K562 (cell line): Measurements from ENCODE around the gene ARF1. TPM values are rescaled to one million over a fixed set of nuclear protein-coding genes. Genes with fewer than 3 reads are reported as not detected.

ENCODE experiments used
- CHD4 ChIP-seq: fragments of 200-600 bp; sonication (generic); IDR thresholded peaks from 3 replicates; pipeline ENCODE4 v1.6.1; 2012; ENCODE audit warnings: low read depth, mild to moderate bottlenecking, mixed read lengths, low read length, inconsistent platforms; ENCODE audit not compliant: insufficient read depth, insufficient replicate concordance, poor library complexity, severe bottlenecking
- DNMT1 ChIP-seq: fragments of 450-650 bp; IDR thresholded peaks from 2 replicates; pipeline ENCODE4 v1.6.1; 2016; ENCODE audit warnings: antibody characterized with exemption, mild to moderate bottlenecking
- E4F1 ChIP-seq: fragments of 250-450 bp; sonication (Bioruptor Pico); IDR thresholded peaks from 2 replicates; pipeline ENCODE4 v1.5.0; 2021; ENCODE audit warnings: mild to moderate bottlenecking, borderline replicate concordance
- EHMT2 ChIP-seq: fragments of 450-650 bp; IDR thresholded peaks from 2 replicates; pipeline ENCODE4 v1.6.1; 2018; ENCODE audit warnings: antibody characterized with exemption
- HMGN3 ChIP-seq: IDR thresholded peaks from 2 replicates; pipeline ENCODE4 v1.6.1; 2011; ENCODE audit warnings: borderline replicate concordance, low read depth, mild to moderate bottlenecking, mixed read lengths, low read length; ENCODE audit not compliant: insufficient read length; ENCODE audit errors: extremely low read depth
- HNRNPH1 ChIP-seq: fragments of 200-400 bp; formaldehyde crosslinking; optimal IDR thresholded peaks from 2 replicates; pipeline ENCODE3; 2017; ENCODE audit warnings: low read depth, mild to moderate bottlenecking, low read length, moderate library complexity
- KAT7 ChIP-seq: sonication (generic); formaldehyde crosslinking; IDR thresholded peaks from 2 replicates; pipeline ENCODE4 v1.8.0; 2022; ENCODE audit warnings: missing genetic modification reagents, mild to moderate bottlenecking, borderline replicate concordance
- KDM2B ChIP-seq: fragments of 250-450 bp; sonication (Bioruptor Pico); IDR thresholded peaks from 2 replicates; pipeline ENCODE4 v1.8.0; 2021; ENCODE audit warnings: mild to moderate bottlenecking, moderate library complexity
- PTRF ChIP-seq: fragments of 450-650 bp; IDR thresholded peaks from 2 replicates; pipeline ENCODE4 v1.6.1; 2016; ENCODE audit warnings: mild to moderate bottlenecking, missing genetic modification characterization, missing compliant biosample characterization
- PYGO2 ChIP-seq: fragments of 450-650 bp; IDR thresholded peaks from 2 replicates; pipeline ENCODE4 v1.6.1; 2016; ENCODE audit warnings: mild to moderate bottlenecking, missing genetic modification characterization, moderate library complexity, missing compliant biosample characterization
- SOX6 ChIP-seq: fragments of 450-650 bp; IDR thresholded peaks from 2 replicates; pipeline ENCODE4 v1.6.1; 2014; ENCODE audit warnings: mild to moderate bottlenecking
- ZNF347 ChIP-seq: fragments of 450-650 bp; formaldehyde crosslinking; IDR thresholded peaks from 2 replicates; pipeline ENCODE4 v1.4.0; 2020; ENCODE audit warnings: low read depth, mild to moderate bottlenecking, moderate library complexity
- ZNF584 ChIP-seq: fragments of 200-800 bp; sonication (Bioruptor generic); IDR thresholded peaks from 2 replicates; pipeline ENCODE4 v1.6.1; 2016; ENCODE audit warnings: low read depth, mild to moderate bottlenecking, missing genetic modification characterization, missing compliant biosample characterization
- ZNF589 ChIP-seq: fragments of 200-800 bp; sonication (Bioruptor generic); IDR thresholded peaks from 2 replicates; pipeline ENCODE4 v1.6.1; 2016; ENCODE audit warnings: low read depth, missing genetic modification characterization, missing compliant biosample characterization
- polyA plus RNA-seq, 8 experiments: library from polyadenylated mRNA; depleted of rRNA in 4 of 8; stranded (reverse) in 5 of 8; unstranded in 3 of 8; fragments of >200 nt; fragmentation: Nextera tagmentation in 2 of 8; fragmentation: Illumina TruSeq in 1 of 8; extraction: Ambion mirVana in 2 of 8; extraction: Trizol in 1 of 8; gene quantifications; 2 replicates each; pipeline versions ENCODE4 v1.2.1 to v1.2.3, GENCODE V29; 2011 to 2014; ENCODE audit warnings: inconsistent platforms in 1 of 8, missing spikeins in 1 of 8
- total RNA-seq, 7 experiments: library from RNA; depleted of rRNA in 6 of 7; stranded (reverse); fragments of >200 nt in 6 of 7; fragmentation: Illumina TruSeq in 2 of 7; extraction: Trizol in 2 of 7; gene quantifications; 2 replicates each; pipeline versions ENCODE4 v1.2.1 to v1.2.3, GENCODE V29; 2011 to 2021; ENCODE audit warnings: low replicate concordance in 1 of 7
- TF ChIP-seq, protein P1 (sequence below): IDR thresholded peaks from 2 replicates; pipeline ENCODE4 v1.6.1; 2016; ENCODE audit warnings: missing genetic modification characterization, missing compliant biosample characterization
- TF ChIP-seq, protein P2 (sequence below): fragments of 250-450 bp; sonication (Bioruptor Pico); IDR thresholded peaks from 2 replicates; pipeline ENCODE4 v1.5.0; 2020; ENCODE audit warnings: mild to moderate bottlenecking
- TF ChIP-seq, protein P3 (sequence below): sonication (generic); formaldehyde crosslinking; IDR thresholded peaks from 2 replicates; pipeline ENCODE4 v1.8.1; 2023; ENCODE audit warnings: mild to moderate bottlenecking, missing genetic modification reagents

Gene ARF1
- total and polyA plus RNA-seq, 9 of the 15 experiments (the other 6 are each of a cell fraction or from before 2014, with no cell fraction given) = 69.8 to 593 (median 325) TPM

DNA sequence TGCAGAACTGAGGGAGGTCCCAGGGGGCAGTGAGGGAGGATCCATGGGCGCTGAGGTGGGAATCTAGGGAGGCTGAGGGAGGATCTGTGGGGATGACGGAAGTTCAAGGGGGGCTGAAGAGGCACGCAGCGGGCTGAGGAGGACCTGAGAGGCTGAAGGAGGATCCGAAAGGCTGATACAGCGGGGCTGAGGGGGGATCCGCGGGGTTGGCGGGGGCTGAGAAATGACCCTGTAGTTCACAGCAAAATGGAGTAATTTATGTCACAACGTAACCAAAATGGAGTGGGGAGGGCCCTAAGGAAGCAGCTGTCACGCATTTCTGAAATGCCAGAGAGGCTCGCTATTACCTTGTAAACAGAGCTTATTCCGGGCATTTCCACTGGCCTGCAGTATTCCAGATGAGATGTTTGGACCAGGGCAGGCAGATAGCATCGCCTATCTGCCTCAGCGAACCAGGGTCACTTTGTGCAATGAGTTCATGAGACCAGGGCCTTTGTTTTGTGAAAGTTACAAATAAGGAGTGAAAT, 27.5 kb downstream of the ARF1 start (continued):
- TF ChIP-seq, protein P1, sequence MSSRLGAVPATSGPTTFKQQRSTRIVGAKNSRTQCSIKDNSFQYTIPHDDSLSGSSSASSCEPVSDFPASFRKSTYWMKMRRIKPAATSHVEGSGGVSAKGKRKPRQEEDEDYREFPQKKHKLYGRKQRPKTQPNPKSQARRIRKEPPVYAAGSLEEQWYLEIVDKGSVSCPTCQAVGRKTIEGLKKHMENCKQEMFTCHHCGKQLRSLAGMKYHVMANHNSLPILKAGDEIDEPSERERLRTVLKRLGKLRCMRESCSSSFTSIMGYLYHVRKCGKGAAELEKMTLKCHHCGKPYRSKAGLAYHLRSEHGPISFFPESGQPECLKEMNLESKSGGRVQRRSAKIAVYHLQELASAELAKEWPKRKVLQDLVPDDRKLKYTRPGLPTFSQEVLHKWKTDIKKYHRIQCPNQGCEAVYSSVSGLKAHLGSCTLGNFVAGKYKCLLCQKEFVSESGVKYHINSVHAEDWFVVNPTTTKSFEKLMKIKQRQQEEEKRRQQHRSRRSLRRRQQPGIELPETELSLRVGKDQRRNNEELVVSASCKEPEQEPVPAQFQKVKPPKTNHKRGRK (tag) = no peak
- TF ChIP-seq ZNF589 (peak; percentile 79; the same call in 1 of the 2 replicates), HNRNPH1 (no peak), HMGN3 (no peak), DNMT1 (no peak), ZNF584 (peak; percentile 65; the same call in 1 of the 2 replicates), CHD4 (no peak), PTRF (tag) (peak; percentile 37; the same call in 1 of the 2 replicates), ZNF347 (CRISPR knock-in tag) (no peak), KAT7 (CRISPR knock-in tag) (peak; percentile 44; the same call in 1 of the 2 replicates), PYGO2 (tag) (peak; percentile 40; the same call in 1 of the 2 replicates), KDM2B (CRISPR knock-in tag) (no peak), E4F1 (CRISPR knock-in tag) (no peak), EHMT2 (no peak), SOX6 (no peak)
- TF ChIP-seq, protein P2, sequence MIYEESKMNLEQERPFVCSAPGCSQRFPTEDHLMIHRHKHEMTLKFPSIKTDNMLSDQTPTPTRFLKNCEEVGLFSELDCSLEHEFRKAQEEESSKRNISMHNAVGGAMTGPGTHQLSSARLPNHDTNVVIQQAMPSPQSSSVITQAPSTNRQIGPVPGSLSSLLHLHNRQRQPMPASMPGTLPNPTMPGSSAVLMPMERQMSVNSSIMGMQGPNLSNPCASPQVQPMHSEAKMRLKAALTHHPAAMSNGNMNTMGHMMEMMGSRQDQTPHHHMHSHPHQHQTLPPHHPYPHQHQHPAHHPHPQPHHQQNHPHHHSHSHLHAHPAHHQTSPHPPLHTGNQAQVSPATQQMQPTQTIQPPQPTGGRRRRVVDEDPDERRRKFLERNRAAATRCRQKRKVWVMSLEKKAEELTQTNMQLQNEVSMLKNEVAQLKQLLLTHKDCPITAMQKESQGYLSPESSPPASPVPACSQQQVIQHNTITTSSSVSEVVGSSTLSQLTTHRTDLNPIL (CRISPR knock-in tag) = no peak
- TF ChIP-seq, protein P3, sequence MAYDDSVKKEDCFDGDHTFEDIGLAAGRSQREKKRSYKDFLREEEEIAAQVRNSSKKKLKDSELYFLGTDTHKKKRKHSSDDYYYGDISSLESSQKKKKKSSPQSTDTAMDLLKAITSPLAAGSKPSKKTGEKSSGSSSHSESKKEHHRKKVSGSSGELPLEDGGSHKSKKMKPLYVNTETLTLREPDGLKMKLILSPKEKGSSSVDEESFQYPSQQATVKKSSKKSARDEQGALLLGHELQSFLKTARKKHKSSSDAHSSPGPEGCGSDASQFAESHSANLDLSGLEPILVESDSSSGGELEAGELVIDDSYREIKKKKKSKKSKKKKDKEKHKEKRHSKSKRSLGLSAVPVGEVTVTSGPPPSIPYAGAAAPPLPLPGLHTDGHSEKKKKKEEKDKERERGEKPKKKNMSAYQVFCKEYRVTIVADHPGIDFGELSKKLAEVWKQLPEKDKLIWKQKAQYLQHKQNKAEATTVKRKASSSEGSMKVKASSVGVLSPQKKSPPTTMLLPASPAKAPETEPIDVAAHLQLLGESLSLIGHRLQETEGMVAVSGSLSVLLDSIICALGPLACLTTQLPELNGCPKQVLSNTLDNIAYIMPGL (CRISPR knock-in tag) = no peak
